ENCODE results near the gene RANBP10. TPM values are rescaled to one million over a fixed set of nuclear protein-coding genes. Genes with fewer than 3 reads are reported as not detected.

The RANBP10 gene
- total and polyA plus RNA-seq, 2 of the 13 experiments (the other 11 are each of a cell fraction or from before 2014, with no cell fraction given): 9.2 to 22.7 TPM

GRCh38 chr16:67761924-67762323 lies 44.4 kb downstream of the RANBP10 start:
- no peaks in the 10 kb centered on the region for H3K79me2 ChIP-seq (ENCODE audit: insufficient read depth, low read length)
- ChIA-PET CTCF (ENCODE audit: low intra/inter-chr PET ratio, low total read pairs) (no interaction called here), POLR2A (no interaction called here)
- no peak for FAIRE-seq
- no peak overlapping the region for H3K4me3 ChIP-seq (replicated peaks in 1 of 3; ENCODE audit: insufficient read depth in 1 of 3, low read depth in 2 of 3, low read length in 3 of 3)
- no peak for ATAC-seq
- no peaks in the 10 kb centered on the region for H3K27me3 ChIP-seq (ENCODE audit: control insufficient read depth in 1 of 2, insufficient read depth in 2 of 2, low read length in 2 of 2)
- H3K4me2 ChIP-seq (ENCODE audit: low read depth, low read length): no peak overlapping the region
- no peak overlapping the region for H2AFZ ChIP-seq (ENCODE audit: low read length)
- no peak overlapping the region for H3K9ac ChIP-seq (ENCODE audit: insufficient read depth, low read depth, low read length)
- H3K9me3 ChIP-seq (ENCODE audit: low read length): no peaks in the 10 kb centered on the region
- H4K20me1 ChIP-seq (ENCODE audit: insufficient read depth, low read length): peaks cover 5% of the 10 kb centered on the region; the same call in 1 of the 2 replicates
- peaks cover 8 to 42% of the 10 kb centered on the region in 2 experiments; a peak in 4 of 5 replicates for H3K36me3 ChIP-seq (replicated peaks in 1 of 2; ENCODE audit: control insufficient read depth in 1 of 2, insufficient read depth in 2 of 2, low read length in 2 of 2)
- in situ Hi-C loops (cut with HindIII; ENCODE audit: extremely low pct_ligation_motif_present, low pct_unique_long_range_greater_than_20kb) (no loop called here), intact Hi-C loops (cut with micrococcal nuclease; ENCODE audit: unreplicated experiment) (no loop called here)
- BruUV-seq (replicated peaks): no TSS peak
- no peaks in the 10 kb centered on the region for H3K4me1 ChIP-seq (ENCODE audit: insufficient read depth, low read length)
- 100% methylated on average over 1 of the region's 1 CpG for WGBS (ENCODE audit: low lambda C conversion rate)
- TF ChIP-seq ZNF121 (CRISPR knock-in tag; IDR thresholded peaks at IDR 0.05): peak; percentile 89
- TF ChIP-seq, protein P1, sequence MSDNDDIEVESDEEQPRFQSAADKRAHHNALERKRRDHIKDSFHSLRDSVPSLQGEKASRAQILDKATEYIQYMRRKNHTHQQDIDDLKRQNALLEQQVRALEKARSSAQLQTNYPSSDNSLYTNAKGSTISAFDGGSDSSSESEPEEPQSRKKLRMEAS (IDR thresholded peaks at IDR 0.05): no peak
- H3K27ac ChIP-seq (ENCODE audit: extremely low read length, insufficient read depth, low read length): no peak overlapping the region
- DNase-seq (ENCODE audit: low spot score): no peak

DNA sequence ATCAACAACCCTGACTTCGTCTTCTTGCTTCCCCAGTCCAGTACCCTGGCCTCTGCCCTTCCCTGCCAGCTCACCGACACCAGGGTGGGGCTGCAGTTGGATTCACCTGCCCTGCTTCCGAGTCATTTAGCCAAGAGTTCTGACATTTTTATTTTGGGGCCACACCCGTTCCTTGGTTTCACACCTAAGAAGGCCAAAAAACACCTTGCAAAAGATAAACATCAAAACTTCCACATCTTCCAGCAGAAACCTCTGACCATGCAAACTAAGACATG lies 45.5 kb downstream of the RANBP10 start:
- CTCF ChIA-PET (ENCODE audit: low intra/inter-chr PET ratio, low total read pairs): no interaction called here
- H2AFZ ChIP-seq (ENCODE audit: low read length): no peak overlapping the region
- in situ Hi-C loops (cut with HindIII; ENCODE audit: extremely low pct_ligation_motif_present, low pct_unique_long_range_greater_than_20kb) (no loop called here), intact Hi-C loops (cut with micrococcal nuclease; ENCODE audit: unreplicated experiment) (no loop called here)
- no peak overlapping the region for H3K4me3 ChIP-seq (replicated peaks in 1 of 3; ENCODE audit: insufficient read depth in 1 of 3, low read depth in 2 of 3, low read length in 3 of 3)
- BruUV-seq (replicated peaks): no TSS peak
- H4K20me1 ChIP-seq (ENCODE audit: insufficient read depth, low read length): 0 out of 2 replicates have a peak, but pooled peaks cover 5% of the 10 kb centered on the region
- ATAC-seq: no peak
- H3K36me3 ChIP-seq (replicated peaks in 1 of 2; ENCODE audit: control insufficient read depth in 1 of 2, insufficient read depth in 2 of 2, low read length in 2 of 2): peaks cover 8 to 35% of the 10 kb centered on the region in 2 experiments; a peak in 4 of 5 replicates
- H3K4me2 ChIP-seq (ENCODE audit: low read depth, low read length): no peak overlapping the region
- POLR2A ChIA-PET: no interaction called here
- no peak overlapping the region for H3K9ac ChIP-seq (ENCODE audit: insufficient read depth, low read depth, low read length)
- H3K79me2 ChIP-seq (ENCODE audit: insufficient read depth, low read length): no peaks in the 10 kb centered on the region
- H3K27ac ChIP-seq (ENCODE audit: extremely low read length, insufficient read depth, low read length): no peak overlapping the region
- FAIRE-seq: no peak
- H3K4me1 ChIP-seq (ENCODE audit: insufficient read depth, low read length): no peaks in the 10 kb centered on the region
- WGBS (ENCODE audit: low lambda C conversion rate): 94% methylated on average over 4 of the region's 4 CpGs
- no peaks in the 10 kb centered on the region for H3K27me3 ChIP-seq (ENCODE audit: control insufficient read depth in 1 of 2, insufficient read depth in 2 of 2, low read length in 2 of 2)
- H3K9me3 ChIP-seq (ENCODE audit: low read length): no peaks in the 10 kb centered on the region
- no peak for DNase-seq (ENCODE audit: low spot score)
- TF ChIP-seq TRIM22 (IDR thresholded peaks at IDR 0.05): no peak
- no peak for TF ChIP-seq FOXK1 (CRISPR knock-in tag; IDR thresholded peaks at IDR 0.05; ENCODE audit: borderline replicate concordance, low read depth)
- no peak for TF ChIP-seq TBX3 (IDR thresholded peaks at IDR 0.05; ENCODE audit: borderline replicate concordance)
- no peak for TF ChIP-seq NR1H2 (CRISPR knock-in tag; IDR thresholded peaks at IDR 0.05; ENCODE audit: borderline replicate concordance, low read depth)
- no peak for TF ChIP-seq ZNF788 (CRISPR knock-in tag; IDR thresholded peaks at IDR 0.05; ENCODE audit: borderline replicate concordance)
- no peak for TF ChIP-seq YY1 (IDR thresholded peaks at IDR 0.05; ENCODE audit: insufficient read depth, insufficient replicate concordance, low read depth, low read length)
- TF ChIP-seq NRL (CRISPR knock-in tag; IDR thresholded peaks at IDR 0.05; ENCODE audit: borderline replicate concordance): no peak
- no peak for TF ChIP-seq XRCC5 (optimal IDR thresholded peaks at IDR 0.05; ENCODE audit: low read length)
- TF ChIP-seq ZXDC (CRISPR knock-in tag; IDR thresholded peaks at IDR 0.05): no peak
- no peak for TF ChIP-seq KDM5B (CRISPR knock-in tag; IDR thresholded peaks at IDR 0.05; ENCODE audit: borderline replicate concordance)
- no peak for TF ChIP-seq KAT7 (CRISPR knock-in tag; IDR thresholded peaks at IDR 0.05; ENCODE audit: borderline replicate concordance)

All from HepG2 (cell line).